Type B pancreatic cell (in vitro differentiated cells): ENCODE results near the gene SMARCB1. TPM values are rescaled to one million over a fixed set of nuclear protein-coding genes. Genes with fewer than 3 reads are reported as not detected.

Experiments
- DNase-seq: peaks from one replicate; pipeline ENCODE4 v3.0.0; 2021; ENCODE audit warnings: mixed read lengths; ENCODE audit not compliant: unreplicated experiment; ENCODE audit errors: extremely low spot score
- H3K27ac Mint-ChIP-seq: 2 replicates; pipeline ENCODE4 v1.8.0; 2021; ENCODE audit warnings: mild to moderate bottlenecking, mixed read lengths
- H3K27me3 Mint-ChIP-seq: 2 replicates; pipeline ENCODE4 v1.8.0; 2021; ENCODE audit warnings: mixed read lengths
- H3K36me3 Mint-ChIP-seq: 2 replicates; pipeline ENCODE4 v1.8.0; 2021; ENCODE audit warnings: mixed read lengths
- H3K4me1 Mint-ChIP-seq: one replicate; pipeline ENCODE4 v1.8.0; 2021; ENCODE audit warnings: mixed read lengths; ENCODE audit not compliant: unreplicated experiment
- H3K4me3 Mint-ChIP-seq: 2 replicates; pipeline ENCODE4 v1.8.0; 2021; ENCODE audit warnings: mild to moderate bottlenecking, mixed read lengths
- H3K9me3 Mint-ChIP-seq: 2 replicates; pipeline ENCODE4 v1.8.0; 2021; ENCODE audit warnings: mixed read lengths
- total RNA-seq: library from RNA; stranded (reverse); gene quantifications from 2 replicates; pipeline ENCODE4 v1.2.1, GENCODE V29; 2021; ENCODE audit warnings: low replicate concordance
- TF ChIP-seq, protein P1 (sequence below): fragments of 200-600 bp; sonication (generic); conservative IDR thresholded peaks from 2 replicates; pipeline ENCODE4 v1.5.0; 2021; ENCODE audit warnings: antibody characterized with exemption, mild to moderate bottlenecking

SMARCB1 gene
- total RNA-seq, 1 donor from 2014 or later: 159 TPM

DNA sequence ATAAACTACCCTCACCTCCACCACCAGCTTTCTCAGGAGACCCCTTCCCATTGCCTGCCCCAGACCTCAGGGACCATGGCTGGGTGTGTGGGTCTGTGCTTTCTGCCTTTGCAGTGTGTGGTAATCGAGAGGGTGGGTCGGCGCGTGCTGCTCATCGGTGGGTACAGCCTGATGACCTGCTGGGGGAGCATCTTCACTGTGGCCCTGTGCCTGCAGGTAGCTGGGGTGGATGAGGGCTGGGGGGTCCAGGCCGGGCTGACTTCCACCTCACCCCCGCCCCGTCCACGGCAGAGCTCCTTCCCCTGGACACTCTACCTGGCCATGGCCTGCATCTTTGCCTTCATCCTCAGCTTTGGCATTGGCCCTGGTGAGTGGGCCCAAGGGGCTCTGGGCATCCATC lies 96.9 kb downstream of the SMARCB1 start:
- H3K27ac Mint-ChIP-seq: no peak overlapping the region

DNA sequence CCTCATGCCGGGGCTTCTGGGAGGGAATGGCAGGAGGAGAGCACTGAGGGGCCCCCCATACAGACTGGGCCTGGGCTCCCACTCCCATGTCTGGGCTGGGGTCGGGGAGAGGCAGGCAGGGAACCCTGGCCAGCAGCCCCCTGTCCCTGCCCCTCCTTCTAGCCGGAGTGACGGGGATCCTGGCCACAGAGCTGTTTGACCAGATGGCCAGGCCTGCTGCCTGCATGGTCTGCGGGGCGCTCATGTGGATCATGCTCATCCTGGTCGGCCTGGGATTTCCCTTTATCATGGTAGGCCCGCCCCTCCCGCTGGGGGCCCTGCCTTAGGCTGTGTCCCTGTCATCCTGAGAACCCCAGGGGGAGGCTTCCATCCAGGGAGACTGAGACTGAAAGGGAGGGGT lies 97.4 kb downstream of the SMARCB1 start:
- H3K36me3 Mint-ChIP-seq: peaks cover 19% of the 10 kb centered on the region
- no peaks in the 10 kb centered on the region for H3K9me3 Mint-ChIP-seq
- no peak for DNase-seq
- no peaks in the 10 kb centered on the region for H3K4me1 Mint-ChIP-seq
- H3K27ac Mint-ChIP-seq: no peak overlapping the region
- TF ChIP-seq, protein P1, sequence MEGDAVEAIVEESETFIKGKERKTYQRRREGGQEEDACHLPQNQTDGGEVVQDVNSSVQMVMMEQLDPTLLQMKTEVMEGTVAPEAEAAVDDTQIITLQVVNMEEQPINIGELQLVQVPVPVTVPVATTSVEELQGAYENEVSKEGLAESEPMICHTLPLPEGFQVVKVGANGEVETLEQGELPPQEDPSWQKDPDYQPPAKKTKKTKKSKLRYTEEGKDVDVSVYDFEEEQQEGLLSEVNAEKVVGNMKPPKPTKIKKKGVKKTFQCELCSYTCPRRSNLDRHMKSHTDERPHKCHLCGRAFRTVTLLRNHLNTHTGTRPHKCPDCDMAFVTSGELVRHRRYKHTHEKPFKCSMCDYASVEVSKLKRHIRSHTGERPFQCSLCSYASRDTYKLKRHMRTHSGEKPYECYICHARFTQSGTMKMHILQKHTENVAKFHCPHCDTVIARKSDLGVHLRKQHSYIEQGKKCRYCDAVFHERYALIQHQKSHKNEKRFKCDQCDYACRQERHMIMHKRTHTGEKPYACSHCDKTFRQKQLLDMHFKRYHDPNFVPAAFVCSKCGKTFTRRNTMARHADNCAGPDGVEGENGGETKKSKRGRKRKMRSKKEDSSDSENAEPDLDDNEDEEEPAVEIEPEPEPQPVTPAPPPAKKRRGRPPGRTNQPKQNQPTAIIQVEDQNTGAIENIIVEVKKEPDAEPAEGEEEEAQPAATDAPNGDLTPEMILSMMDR: no peak
- H3K27me3 Mint-ChIP-seq: no peaks in the 10 kb centered on the region
- no peak overlapping the region for H3K4me3 Mint-ChIP-seq

More for the DNA sequence above, 96.9 kb downstream of the SMARCB1 start:
- H3K4me3 Mint-ChIP-seq: no peak overlapping the region
- H3K27me3 Mint-ChIP-seq: no peaks in the 10 kb centered on the region
- TF ChIP-seq, protein P1: no peak
- no peak for DNase-seq
- H3K36me3 Mint-ChIP-seq: peaks cover 21% of the 10 kb centered on the region
- H3K9me3 Mint-ChIP-seq: no peaks in the 10 kb centered on the region
- H3K4me1 Mint-ChIP-seq: no peaks in the 10 kb centered on the region

Other genes starting within 250 kb of the SMARCB1 start
- gene IGLL1, start 206.7 kb upstream of the SMARCB1 start, total RNA-seq: not detected in 2 replicates
- gene DRICH1, start 154.6 kb upstream of the SMARCB1 start, total RNA-seq: 0.43 and 1.00 TPM in 2 replicates
- not detected in 2 replicates for gene RGL4, start 96.0 kb upstream of the SMARCB1 start, total RNA-seq
- 10.7 and 12.3 TPM in 2 replicates for gene ZNF70, start 35.9 kb upstream of the SMARCB1 start, total RNA-seq
- 0.92 TPM in 1 of 2 replicates, not detected in the other for gene VPREB3, start 32.5 kb upstream of the SMARCB1 start, total RNA-seq
- gene C22orf15, start 24.0 kb upstream of the SMARCB1 start, total RNA-seq: 1.7 TPM in 1 of 2 replicates, not detected in the other
- 87.2 and 156 TPM in 2 replicates for gene CHCHD10, start 19.0 kb upstream of the SMARCB1 start, total RNA-seq
- 17.8 and 31.6 TPM in 2 replicates for gene MMP11, start 14.1 kb upstream of the SMARCB1 start, total RNA-seq
- 2.6 and 9.5 TPM in 2 replicates for gene DERL3, start 52.0 kb downstream of the SMARCB1 start, total RNA-seq
- gene SLC2A11, start 70.9 kb downstream of the SMARCB1 start, total RNA-seq: 19.6 and 32.1 TPM in 2 replicates
- 436 and 570 TPM in 2 replicates for gene MIF, start 107.4 kb downstream of the SMARCB1 start, total RNA-seq
- 0.50 TPM in 1 of 2 replicates, not detected in the other for gene GSTT2B, start 174.2 kb downstream of the SMARCB1 start, total RNA-seq
- not detected in 2 replicates for gene DDTL, start 179.9 kb downstream of the SMARCB1 start, total RNA-seq
- 104 and 131 TPM in 2 replicates for gene DDT, start 187.5 kb downstream of the SMARCB1 start, total RNA-seq
- 1.3 TPM in 1 of 2 replicates, not detected in the other for gene GSTT2, start 193.2 kb downstream of the SMARCB1 start, total RNA-seq
- not detected in 2 replicates for gene GSTT4, start 218.5 kb downstream of the SMARCB1 start, total RNA-seq
- gene CABIN1, start 224.3 kb downstream of the SMARCB1 start, total RNA-seq: 57.1 and 73.9 TPM in 2 replicates